Body of pancreas (tissue), 4 donors: Measurements from ENCODE around the gene SSB. TPM values are rescaled to one million over a fixed set of nuclear protein-coding genes. Genes with fewer than 3 reads are reported as not detected.

Experiments
- ATAC-seq: fragments of 150-250 bp; one replicate; pipeline ENCODE4 v1.9.1; 2016
- DNase-seq, 4 donors: peaks; one replicate each; pipeline ENCODE4 v3.0.0-alpha.2; 2019
- H3K27ac ChIP-seq, 4 donors: fragments of 200-600 bp; sonication (generic); 1 replicate in 3 of 4; 2 replicates in 1 of 4; pipeline versions ENCODE4 v1.5.1 to v1.6.1; 2016 to 2019; ENCODE audit warnings: mild to moderate bottlenecking in 1 of 4, mixed read lengths in 1 of 4, moderate library complexity in 1 of 4
- H3K27me3 ChIP-seq, 2 donors: fragments of 200-600 bp; sonication (generic); one replicate each; pipeline ENCODE4 v1.6.0; 2016; ENCODE audit warnings: mild to moderate bottlenecking in 1 of 2
- H3K36me3 ChIP-seq, 2 donors: fragments of 200-600 bp; sonication (generic); replicated peaks in 1 of 2; 2 replicates each; pipeline ENCODE4 v1.5.1; 2016; ENCODE audit warnings: low read depth in 2 of 2; ENCODE audit not compliant: insufficient read depth in 1 of 2
- H3K4me1 ChIP-seq: fragments of 200-600 bp; sonication (generic); one replicate; pipeline ENCODE4 v1.6.0; 2016
- H3K4me3 ChIP-seq, 2 donors: fragments of 200-600 bp; sonication (generic); 1 replicate in 1 of 2; 2 replicates in 1 of 2; pipeline ENCODE4 v1.5.1; 2016 to 2019
- H3K9me3 ChIP-seq, 3 donors: fragments of 200-600 bp; sonication (generic); 1 replicate in 2 of 3; 2 replicates in 1 of 3; pipeline ENCODE4 v1.5.1; 2016
- POLR2A ChIP-seq, 3 donors: fragments of 450-650 bp; IDR thresholded peaks; one replicate each; pipeline ENCODE4 v1.6.1; 2016; ENCODE audit warnings: antibody characterized with exemption in 3 of 3, mild to moderate bottlenecking in 2 of 3
- WGBS, 2 donors: methylation state at CpG; one replicate each; pipeline ENCODE4 v1.1.5; 2017; 5-methylcytosine and 5-hydroxymethylcytosine counted together
- intact Hi-C: fragments of 100-400 bp; cut with DNase I; formaldehyde crosslinking; loops from one replicate; pipeline ENCODE4 v1.15.1; 2023
- total RNA-seq, 2 donors: library from RNA; depleted of rRNA; stranded (reverse); fragments of >200 nt; gene quantifications; one replicate each; pipeline ENCODE4 v1.1.0, GENCODE V29; 2016
- TF ChIP-seq, protein P1 (sequence below), 7 experiments: fragments of 450-650 bp in 4 of 7; fragments of 200-600 bp in 3 of 7; sonication (generic) in 3 of 7; IDR thresholded peaks; one replicate each; pipeline ENCODE4 v1.5.1; 2016 to 2019; ENCODE audit warnings: antibody characterized with exemption in 7 of 7

Gene SSB
- total RNA-seq, 2 donors from 2014 or later, result 36.6 to 46.4 TPM

DNA sequence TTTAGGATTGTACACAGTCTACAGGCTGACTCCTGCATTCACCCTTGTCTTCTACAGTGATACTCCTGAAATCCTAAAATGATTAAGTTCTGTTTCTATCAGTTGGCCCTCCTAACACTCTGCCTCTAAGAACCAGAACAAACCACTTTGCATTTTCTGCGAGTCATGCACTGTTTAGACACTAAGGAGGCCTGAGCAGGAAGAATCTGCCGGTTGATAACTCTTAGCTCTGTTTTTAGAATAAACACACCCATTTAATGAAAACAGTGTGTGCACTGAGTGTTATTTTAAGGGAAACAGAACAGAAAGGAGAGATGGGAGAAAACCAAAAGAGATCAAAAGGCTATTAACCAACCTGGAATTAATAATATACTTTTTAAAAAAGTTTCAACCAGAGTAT, 22.9 kb upstream of the SSB start:
- intact Hi-C loops, result loop anchor here (10.0 kb wide), 1 partner anchor 81 kb away; the partner anchor contains the start of genes CFAP210 and PHOSPHO2
- ATAC-seq (no peak), DNase-seq (no peak)
- H3K27ac ChIP-seq, result no peak overlapping the region
- TF ChIP-seq, protein P1, sequence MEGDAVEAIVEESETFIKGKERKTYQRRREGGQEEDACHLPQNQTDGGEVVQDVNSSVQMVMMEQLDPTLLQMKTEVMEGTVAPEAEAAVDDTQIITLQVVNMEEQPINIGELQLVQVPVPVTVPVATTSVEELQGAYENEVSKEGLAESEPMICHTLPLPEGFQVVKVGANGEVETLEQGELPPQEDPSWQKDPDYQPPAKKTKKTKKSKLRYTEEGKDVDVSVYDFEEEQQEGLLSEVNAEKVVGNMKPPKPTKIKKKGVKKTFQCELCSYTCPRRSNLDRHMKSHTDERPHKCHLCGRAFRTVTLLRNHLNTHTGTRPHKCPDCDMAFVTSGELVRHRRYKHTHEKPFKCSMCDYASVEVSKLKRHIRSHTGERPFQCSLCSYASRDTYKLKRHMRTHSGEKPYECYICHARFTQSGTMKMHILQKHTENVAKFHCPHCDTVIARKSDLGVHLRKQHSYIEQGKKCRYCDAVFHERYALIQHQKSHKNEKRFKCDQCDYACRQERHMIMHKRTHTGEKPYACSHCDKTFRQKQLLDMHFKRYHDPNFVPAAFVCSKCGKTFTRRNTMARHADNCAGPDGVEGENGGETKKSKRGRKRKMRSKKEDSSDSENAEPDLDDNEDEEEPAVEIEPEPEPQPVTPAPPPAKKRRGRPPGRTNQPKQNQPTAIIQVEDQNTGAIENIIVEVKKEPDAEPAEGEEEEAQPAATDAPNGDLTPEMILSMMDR (IDR thresholded peaks at IDR 0.05), result no peak
- no peak for TF ChIP-seq POLR2A (IDR thresholded peaks at IDR 0.05)
- H3K9me3 ChIP-seq, result no peaks in the 10 kb centered on the region
- no peaks in the 10 kb centered on the region for H3K36me3 ChIP-seq
- WGBS, 2 donors, result 58 to 67% methylated on average over 2 of the region's 2 CpGs
- no peaks in the 10 kb centered on the region for H3K27me3 ChIP-seq
- no peaks in the 10 kb centered on the region for H3K4me1 ChIP-seq
- H3K4me3 ChIP-seq, result no peak overlapping the region

DNA sequence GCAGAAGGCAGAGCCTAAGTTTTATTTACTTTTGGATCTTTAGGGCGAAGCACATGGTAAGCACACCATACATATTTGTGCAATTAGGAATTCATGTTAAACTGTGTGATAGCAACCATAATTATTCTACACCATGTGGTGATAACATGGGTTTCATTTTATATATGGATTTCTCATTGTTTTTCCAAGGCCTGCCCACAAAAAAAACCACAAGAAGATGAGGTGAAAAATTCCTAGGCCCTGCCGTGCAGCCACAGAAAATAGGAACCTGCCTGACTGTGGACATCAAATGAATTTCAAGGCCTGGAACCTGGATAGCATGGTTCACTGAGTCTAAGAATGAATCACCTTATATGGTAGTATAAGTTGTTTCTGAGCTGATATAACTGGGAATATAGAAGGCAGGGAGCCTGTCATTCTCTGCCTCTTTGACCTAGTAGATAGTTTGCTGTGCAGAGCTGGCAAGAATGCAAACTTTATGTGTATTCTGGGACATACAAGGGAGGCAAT, 22.4 kb upstream of the SSB start:
- intact Hi-C loops, result loop anchor here (10.0 kb wide), 1 partner anchor 82 kb away; the partner anchor contains the start of genes CFAP210 and PHOSPHO2
- TF ChIP-seq, protein P1 (IDR thresholded peaks at IDR 0.05), result no peak
- no peak for TF ChIP-seq POLR2A (IDR thresholded peaks at IDR 0.05)
- no peaks in the 10 kb centered on the region for H3K27me3 ChIP-seq
- 69 to 72% methylated on average over 2 of the region's 2 CpGs for WGBS, 2 donors
- DNase-seq (no peak), ATAC-seq (no peak)
- no peaks in the 10 kb centered on the region for H3K36me3 ChIP-seq
- H3K9me3 ChIP-seq, result no peaks in the 10 kb centered on the region
- H3K27ac ChIP-seq, result no peak overlapping the region
- no peak overlapping the region for H3K4me3 ChIP-seq
- no peaks in the 10 kb centered on the region for H3K4me1 ChIP-seq

DNA sequence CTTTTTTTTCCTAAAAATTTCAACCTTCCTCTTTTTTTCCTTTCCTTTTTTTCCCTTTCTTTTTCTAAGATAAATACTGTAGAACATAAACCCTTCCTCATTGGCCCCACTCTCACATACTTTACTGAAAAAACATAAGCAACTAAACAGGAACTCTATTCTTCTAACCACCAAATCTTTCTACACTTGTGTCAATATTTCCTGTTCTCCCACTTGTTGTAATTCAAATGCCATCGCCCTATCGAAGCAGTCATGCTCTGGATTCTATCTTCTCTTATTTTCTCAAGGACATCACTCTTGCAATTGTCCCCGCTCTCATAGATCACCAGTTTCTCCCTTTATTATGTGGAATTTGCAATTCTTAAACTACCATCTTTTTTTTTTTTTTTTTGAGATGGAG, 20.2 kb upstream of the SSB start:
- H3K27me3 ChIP-seq, result no peaks in the 10 kb centered on the region
- ATAC-seq (no peak), DNase-seq (no peak)
- intact Hi-C loops, result loop anchor here (10.0 kb wide), 1 partner anchor 84 kb away; the partner anchor contains the start of genes CFAP210 and PHOSPHO2
- no peaks in the 10 kb centered on the region for H3K4me1 ChIP-seq
- WGBS, 2 donors, result 81 to 93% methylated on average over 3 of the region's 3 CpGs
- H3K9me3 ChIP-seq, result no peaks in the 10 kb centered on the region
- no peaks in the 10 kb centered on the region for H3K36me3 ChIP-seq
- no peak overlapping the region for H3K4me3 ChIP-seq
- TF ChIP-seq POLR2A (IDR thresholded peaks at IDR 0.05), result no peak
- TF ChIP-seq, protein P1 (IDR thresholded peaks at IDR 0.05), result no peak
- H3K27ac ChIP-seq, result no peak overlapping the region

DNA sequence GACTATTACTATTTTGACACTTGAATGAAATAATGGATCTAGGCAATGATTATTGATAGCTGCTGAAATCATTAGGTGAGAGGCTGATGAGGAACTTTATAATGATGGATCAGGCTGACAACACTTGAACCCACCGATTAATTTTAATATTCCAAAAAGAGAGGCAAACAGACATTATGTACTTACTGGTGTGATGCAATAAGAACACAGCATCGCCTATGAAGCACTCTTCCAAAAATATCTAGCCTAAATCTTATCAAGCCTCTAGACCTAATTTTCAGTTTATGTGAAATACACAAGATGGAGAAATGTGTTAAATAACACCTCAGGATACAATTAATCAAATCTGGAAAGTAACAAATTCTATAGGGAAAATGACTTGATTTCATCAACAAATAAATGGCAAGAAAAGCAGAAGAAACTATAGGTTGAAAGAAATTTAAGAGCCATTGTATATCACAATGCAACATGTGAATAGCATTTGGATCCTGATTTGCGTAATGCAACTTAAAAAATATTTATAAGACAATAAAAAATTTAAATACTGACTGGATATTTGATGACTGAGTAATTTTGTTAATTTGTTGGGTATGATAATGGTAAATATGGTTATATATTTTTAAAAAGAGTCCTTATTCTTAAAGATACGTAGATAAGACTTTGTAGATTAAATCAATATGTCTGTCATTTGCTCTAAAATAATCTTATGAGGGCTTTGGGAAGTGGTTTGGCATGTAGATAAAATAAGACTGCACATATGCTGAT, 17.2 kb upstream of the SSB start:
- TF ChIP-seq POLR2A (IDR thresholded peaks at IDR 0.05), result no peak
- TF ChIP-seq, protein P1 (IDR thresholded peaks at IDR 0.05), result no peak
- Histone ChIP-seq H3K9me3 (no peaks in the 10 kb centered on the region), H3K4me1 (no peaks in the 10 kb centered on the region), H3K27me3 (no peaks in the 10 kb centered on the region), H3K36me3 (no peaks in the 10 kb centered on the region), H3K4me3 (no peak overlapping the region), H3K27ac (no peak overlapping the region)
- no peak for ATAC-seq
- intact Hi-C loops, result no loop called here
- DNase-seq, result no peak
- 79 to 82% methylated on average over 4 of the region's 4 CpGs for WGBS, 2 donors
